Left kidney (tissue), 2 donors: Measurements from ENCODE around the gene CNPY1. TPM values are rescaled to one million over a fixed set of nuclear protein-coding genes. Genes with fewer than 3 reads are reported as not detected.

ENCODE experiments used
- DNase-seq: peaks from one replicate; pipeline ENCODE4 v3.0.0-alpha.2; 2013
- polyA plus RNA-seq: library from polyadenylated mRNA; unstranded; fragments of 120-200 nt; gene quantifications from one replicate; pipeline ENCODE4 v1.2.1, GENCODE V29; 2013; ENCODE audit not compliant: insufficient read length

The CNPY1 gene
- polyA plus RNA-seq, 1 donor = not detected

GRCh38 chr7:155511702-155511996 is 34.7 kb downstream of the CNPY1 start:
- no peak for DNase-seq

GRCh38 chr7:155510975-155511701 is 35.2 kb downstream of the CNPY1 start:
- peak; percentile 13 for DNase-seq

GRCh38 chr7:155509725-155510551 is 36.4 kb downstream of the CNPY1 start:
- peak; percentile 15 for DNase-seq

- DNase-seq = no peak
Observed at GRCh38 chr7:155509359-155509724, 37.0 kb downstream of the CNPY1 start.

GRCh38 chr7:155508376-155509358 is 37.7 kb downstream of the CNPY1 start:
- DNase-seq = peak; percentile 35

- DNase-seq = peak; percentile 7
Observed at GRCh38 chr7:155507576-155507975, 38.8 kb downstream of the CNPY1 start.

- DNase-seq = peak; percentile 13
Observed at GRCh38 chr7:155506854-155507337, 39.5 kb downstream of the CNPY1 start.

- DNase-seq = no peak
Observed at GRCh38 chr7:155505422-155505793, 41.0 kb downstream of the CNPY1 start.

- DNase-seq = no peak
Observed at GRCh38 chr7:155497149-155497901, 49.0 kb downstream of the CNPY1 start.

- DNase-seq = no peak
Observed at GRCh38 chr7:155496267-155497005, 49.9 kb downstream of the CNPY1 start.

GRCh38 chr7:155495440-155496248 is 50.7 kb downstream of the CNPY1 start:
- DNase-seq = no peak

GRCh38 chr7:155494551-155494950 is 51.8 kb downstream of the CNPY1 start:
- DNase-seq = no peak

GRCh38 chr7:155493744-155494538 is 52.4 kb downstream of the CNPY1 start:
- DNase-seq = no peak

- no peak for DNase-seq
Observed at GRCh38 chr7:155491812-155492211, 54.5 kb downstream of the CNPY1 start.

- no peak for DNase-seq
Observed at GRCh38 chr7:155490697-155491628, 55.4 kb downstream of the CNPY1 start.

- no peak for DNase-seq
Observed at GRCh38 chr7:155489862-155490696, 56.3 kb downstream of the CNPY1 start.
